Bone marrow (tissue), 2 donors: ENCODE data around the gene KCNMA1.

Source experiments
- DNase-seq, 2 donors: peaks; one replicate each; lab custom pipeline; 2025; lab: John Stamatoyannopoulos, UW

KCNMA1 gene

GRCh38 chr10:77111611-77112550 is 525.7 kb downstream of the KCNMA1 start:
- no peak for DNase-seq

GRCh38 chr10:77110757-77111156 is 526.9 kb downstream of the KCNMA1 start:
- no peak for DNase-seq

- no peak for DNase-seq
These were observed 528.1 kb downstream of the KCNMA1 start for GRCh38 chr10:77109351-77109994.

DNA sequence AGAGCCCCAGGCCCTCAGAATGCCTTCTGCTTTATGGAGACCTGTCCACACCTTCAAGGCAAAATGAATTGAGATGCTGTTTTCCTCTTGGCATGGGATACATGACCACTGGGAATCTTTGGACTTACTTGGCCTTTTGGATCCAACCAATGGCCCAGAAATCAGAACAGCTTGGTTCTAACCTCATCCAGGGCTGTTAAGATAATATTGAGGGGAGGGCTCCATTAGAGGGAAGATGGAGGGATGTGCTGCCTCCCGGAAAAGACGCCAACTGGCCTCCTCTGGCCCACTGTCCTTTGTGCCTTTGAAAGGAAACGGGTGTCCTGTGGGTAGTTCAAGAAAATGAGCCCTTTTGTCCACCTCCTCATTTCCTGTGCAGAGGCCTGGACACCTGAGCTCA is 530.9 kb downstream of the KCNMA1 start:
- DNase-seq = no peak

DNA sequence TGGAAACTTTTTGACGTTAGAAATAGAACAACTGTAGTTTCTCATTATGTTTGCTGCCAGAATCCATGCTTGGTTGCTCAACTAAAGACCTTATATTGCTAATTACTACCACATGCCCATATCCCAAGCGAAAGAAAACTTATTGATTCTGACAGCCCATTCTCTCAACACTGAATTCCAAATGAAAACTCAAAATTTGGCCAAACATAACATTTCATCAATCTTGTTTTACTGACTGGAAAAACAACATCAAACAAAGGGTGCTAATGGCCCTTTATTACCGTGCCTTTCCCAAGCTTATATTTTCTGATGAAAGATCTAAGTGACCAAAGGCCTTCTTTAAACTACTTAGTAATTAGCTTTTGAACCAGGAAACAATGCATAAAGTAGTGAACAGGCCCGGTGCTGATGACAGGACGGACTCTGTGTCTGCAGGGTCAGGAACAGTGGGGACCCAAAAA is 531.8 kb downstream of the KCNMA1 start:
- DNase-seq = no peak

GRCh38 chr10:77104459-77104980 is 533.1 kb downstream of the KCNMA1 start:
- DNase-seq = no peak

DNA sequence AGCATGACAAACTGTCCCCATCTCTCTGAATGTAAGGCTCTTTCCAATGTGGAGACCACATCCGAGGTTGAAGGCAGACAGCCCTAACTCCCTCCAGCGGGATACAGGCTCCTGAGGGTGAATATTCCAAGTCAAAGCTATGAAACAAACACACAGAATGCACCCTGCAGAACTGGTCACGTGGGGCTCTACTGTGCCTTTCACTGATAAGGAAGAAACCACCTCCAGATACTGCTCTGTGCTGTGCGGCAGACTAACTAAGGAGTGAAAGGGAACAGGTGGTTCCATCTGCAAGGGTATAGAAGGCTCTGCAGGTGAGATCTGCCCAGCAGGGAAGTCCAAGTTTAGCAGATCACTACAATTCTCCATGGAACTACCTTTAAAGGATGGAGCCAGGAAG is 534.4 kb downstream of the KCNMA1 start:
- DNase-seq = no peak

GRCh38 chr10:77101341-77101740 is 536.3 kb downstream of the KCNMA1 start:
- no peak for DNase-seq

DNA sequence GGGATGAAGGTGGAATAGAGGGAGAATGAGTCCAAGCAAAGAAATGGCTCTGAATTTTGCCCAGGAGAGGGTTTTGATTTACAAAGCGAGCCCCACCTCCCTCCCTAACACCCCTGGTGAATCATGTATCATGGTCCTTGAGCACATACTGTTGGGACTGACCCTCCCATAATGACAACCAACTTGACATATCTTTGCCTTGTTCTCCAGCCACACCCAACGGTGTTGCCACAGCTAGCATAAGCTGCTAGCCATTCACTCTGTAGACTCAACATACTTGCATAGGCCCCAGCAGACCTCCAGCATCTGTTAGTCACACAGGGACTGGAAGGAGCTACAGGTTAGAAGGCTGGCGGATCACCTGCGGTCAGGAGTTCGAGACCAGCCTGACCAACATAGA is 538.5 kb downstream of the KCNMA1 start:
- DNase-seq = no peak

- no peak for DNase-seq
These were observed 540.0 kb downstream of the KCNMA1 start for GRCh38 chr10:77097625-77098024.

DNA sequence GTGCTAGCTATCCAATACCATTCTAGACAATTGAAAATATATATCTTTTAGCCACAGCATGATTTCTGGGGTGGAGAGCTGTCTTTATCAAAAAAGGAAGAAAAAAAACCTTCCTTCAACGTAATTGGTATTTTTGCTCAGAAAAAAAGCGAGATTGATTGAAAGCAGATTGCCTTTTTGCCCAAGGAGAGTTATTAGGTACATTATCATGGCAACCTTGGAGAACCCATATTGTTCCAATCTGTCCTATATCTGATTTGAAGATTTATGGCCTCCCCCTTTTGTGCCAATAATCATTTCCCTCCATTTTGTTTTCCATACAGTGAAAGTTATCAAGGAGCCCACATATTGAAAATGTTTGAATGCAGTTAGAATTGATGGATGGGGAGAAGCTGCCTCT is 544.5 kb downstream of the KCNMA1 start:
- DNase-seq = no peak

GRCh38 chr10:77091597-77092165 is 545.9 kb downstream of the KCNMA1 start:
- DNase-seq = no peak

- no peak for DNase-seq
These were observed 546.9 kb downstream of the KCNMA1 start for GRCh38 chr10:77090381-77091356.

GRCh38 chr10:77087366-77087765 is 550.2 kb downstream of the KCNMA1 start:
- no peak for DNase-seq

GRCh38 chr10:77086081-77086480 is 551.5 kb downstream of the KCNMA1 start:
- DNase-seq = no peak

DNA sequence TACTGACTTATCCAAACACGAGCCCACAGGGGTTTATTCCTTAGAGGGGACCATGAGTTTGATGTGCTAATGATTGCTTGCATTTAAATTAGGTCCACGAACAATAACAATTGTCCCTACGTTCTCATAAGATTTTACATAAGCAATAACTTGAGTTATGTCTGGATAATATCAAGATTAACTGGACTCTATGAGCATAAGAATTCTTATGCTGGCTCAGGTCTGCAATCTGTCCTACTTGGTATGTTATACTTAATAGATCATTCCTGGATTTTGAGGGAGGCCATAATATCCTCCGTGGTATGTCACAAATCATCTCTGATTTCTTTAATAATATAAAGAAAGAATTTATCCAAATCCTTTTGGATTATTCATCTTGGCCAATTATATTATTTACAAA is 552.3 kb downstream of the KCNMA1 start:
- DNase-seq = no peak

DNA sequence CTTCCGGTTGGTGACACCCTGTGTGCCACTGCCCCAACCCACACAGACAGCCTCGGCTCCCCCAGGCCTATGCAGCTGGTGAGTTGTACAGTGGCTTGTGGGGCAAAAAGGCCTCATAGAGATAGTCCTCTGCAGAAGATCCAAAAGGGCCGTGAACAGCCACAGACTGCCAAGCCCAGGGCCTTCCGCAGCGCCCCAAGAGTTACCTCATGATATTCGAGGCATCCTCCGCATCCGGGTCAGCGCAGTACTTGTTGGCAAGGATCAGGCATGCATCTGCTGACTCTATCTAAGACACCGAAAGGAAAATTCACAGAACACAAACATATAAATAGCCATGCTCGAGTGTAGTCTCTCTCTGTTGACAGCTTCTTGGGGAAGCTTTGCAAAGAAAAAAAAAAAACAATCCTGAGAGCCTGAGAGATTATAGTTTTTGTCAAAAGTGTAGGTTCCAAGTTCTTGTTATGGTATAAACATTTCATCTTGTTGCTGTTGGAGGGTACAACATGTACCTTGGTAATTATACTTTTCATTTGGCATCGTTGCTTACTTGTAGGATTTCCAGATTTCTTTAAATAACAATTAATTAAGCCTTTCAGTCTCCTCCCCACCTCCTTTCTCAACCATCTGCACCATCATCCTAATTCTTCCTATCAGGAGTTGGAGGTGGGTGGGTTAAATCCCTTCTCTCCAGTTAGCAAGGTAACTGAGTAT is 553.0 kb downstream of the KCNMA1 start:
- no peak for DNase-seq

- DNase-seq = no peak
These were observed 554.9 kb downstream of the KCNMA1 start for GRCh38 chr10:77082601-77083252.

GRCh38 chr10:77081481-77081891 is 556.1 kb downstream of the KCNMA1 start:
- no peak for DNase-seq

DNA sequence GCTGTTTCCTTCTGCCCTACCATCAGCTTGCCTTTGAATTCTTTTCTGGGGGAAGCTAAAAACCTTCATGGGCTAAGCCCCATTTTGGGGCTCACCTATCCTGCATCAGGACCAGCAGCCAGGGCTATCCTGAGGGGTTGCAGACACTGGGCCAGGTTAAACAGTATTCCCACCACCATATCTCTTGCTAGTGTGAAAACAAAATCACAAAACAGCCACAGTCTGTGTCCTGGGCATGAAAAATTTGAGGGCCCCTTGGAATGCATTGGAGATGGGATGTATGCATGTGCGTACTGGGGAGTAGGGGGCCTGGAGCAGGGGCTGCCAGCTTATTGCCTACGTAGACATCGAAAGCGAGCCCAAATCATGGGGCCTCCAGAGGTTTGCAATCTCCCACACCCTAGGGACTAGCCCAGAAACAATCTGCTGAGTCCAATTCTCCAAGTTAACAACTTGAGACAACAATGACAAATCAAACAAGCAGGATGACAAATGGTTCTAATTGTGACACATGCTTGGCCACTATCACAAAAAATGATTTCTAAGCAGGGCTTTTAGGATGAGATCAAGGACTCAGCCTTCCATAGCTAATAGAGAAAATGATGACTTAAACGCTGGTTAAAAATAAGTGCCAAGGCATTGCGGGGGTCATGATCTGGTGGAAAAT is 557.1 kb downstream of the KCNMA1 start:
- DNase-seq = no peak
